GM21367 (cell line): ENCODE results near the gene SVIL.
"Not testable (repeated sequence)": the region's sequence is repeated elsewhere in the genome, so short reads cannot be mapped to it uniquely, and the experiment has no call there.

ENCODE experiments used
- ATAC-seq: cut with Tn5 transposase; IDR thresholded peaks from one replicate; pipeline ENCODE4 v1.9.1; 2021; ENCODE audit not compliant: unreplicated experiment

Gene SVIL

GRCh38 chr10:29606693-29607092, 28.1 kb downstream of the SVIL start:
- not testable (repeated sequence) for ATAC-seq

DNA sequence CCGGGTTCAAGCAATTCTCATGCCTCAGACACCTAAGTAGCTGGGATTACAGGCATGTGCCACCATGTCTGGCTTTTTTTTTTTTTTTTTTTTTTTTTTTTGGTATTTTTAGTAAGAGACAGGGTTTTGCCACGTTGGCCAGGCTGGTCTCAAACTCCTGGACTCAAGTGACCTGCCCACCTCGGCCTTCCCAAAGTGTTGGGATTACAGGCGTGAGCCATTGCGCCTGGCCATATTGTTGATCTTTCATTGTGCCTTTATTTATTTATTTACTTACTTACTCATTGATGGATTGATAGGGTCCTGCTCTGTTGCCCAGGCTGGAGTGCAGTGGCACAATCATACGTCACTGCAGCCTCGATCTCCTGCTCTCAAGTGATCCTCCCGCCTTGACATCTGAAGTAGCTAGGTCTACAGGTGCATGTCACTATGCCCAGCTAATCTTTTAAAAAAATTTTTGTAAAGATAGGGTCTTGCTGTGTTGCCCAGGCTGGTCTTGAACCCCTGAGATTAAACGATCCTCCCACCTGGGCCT, 30.4 kb downstream of the SVIL start:
- no peak for ATAC-seq

- no peak for ATAC-seq
Measured at GRCh38 chr10:29603223-29603896, 31.4 kb downstream of the SVIL start.

GRCh38 chr10:29600821-29601220, 34.0 kb downstream of the SVIL start:
- ATAC-seq: no peak

GRCh38 chr10:29600067-29600466, 34.7 kb downstream of the SVIL start:
- no peak for ATAC-seq

DNA sequence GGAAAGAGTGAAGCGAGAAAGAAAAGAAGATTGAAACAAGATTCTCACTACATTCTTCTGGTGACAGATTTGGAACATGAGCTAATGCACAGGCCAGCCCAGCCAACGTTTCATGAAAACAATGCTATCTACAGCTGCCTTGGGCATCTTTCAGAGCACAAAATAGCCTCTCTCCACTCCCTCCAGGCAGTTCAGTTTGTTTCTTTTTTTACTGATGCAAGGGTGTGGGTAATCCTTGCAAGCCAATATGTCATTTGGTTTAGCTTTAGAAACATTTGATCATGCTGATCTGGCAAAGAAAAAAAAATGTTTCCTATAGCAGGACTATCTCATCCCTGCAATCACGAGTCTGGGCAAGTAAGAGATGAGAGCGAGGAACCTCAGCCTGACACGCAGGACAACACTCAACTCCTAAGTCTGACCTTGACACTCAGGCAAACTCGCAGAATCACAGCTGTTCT, 35.9 kb downstream of the SVIL start:
- no peak for ATAC-seq

GRCh38 chr10:29596826-29597225, 37.9 kb downstream of the SVIL start:
- no peak for ATAC-seq

DNA sequence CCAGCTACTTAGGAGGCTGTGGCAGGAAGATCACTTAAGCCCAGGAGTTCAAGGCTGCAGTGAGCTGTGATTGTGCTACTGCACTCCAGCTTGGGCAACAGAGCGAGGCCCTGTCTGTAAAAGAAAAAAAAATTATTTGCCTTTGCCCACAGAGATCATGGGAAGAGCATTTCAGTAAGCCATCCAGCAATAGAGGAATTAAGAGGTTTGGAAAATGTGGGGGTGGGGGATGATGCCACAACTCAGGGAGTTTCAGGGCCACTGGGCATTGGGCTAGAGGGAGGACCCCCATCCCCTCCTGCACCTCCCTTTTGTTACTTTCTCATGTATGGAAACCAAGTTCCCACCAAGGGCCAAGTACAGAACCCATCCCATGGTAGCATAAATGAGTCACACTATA, 38.4 kb downstream of the SVIL start:
- no peak for ATAC-seq

- ATAC-seq: no peak
Measured at GRCh38 chr10:29595636-29596225, 39.0 kb downstream of the SVIL start.

DNA sequence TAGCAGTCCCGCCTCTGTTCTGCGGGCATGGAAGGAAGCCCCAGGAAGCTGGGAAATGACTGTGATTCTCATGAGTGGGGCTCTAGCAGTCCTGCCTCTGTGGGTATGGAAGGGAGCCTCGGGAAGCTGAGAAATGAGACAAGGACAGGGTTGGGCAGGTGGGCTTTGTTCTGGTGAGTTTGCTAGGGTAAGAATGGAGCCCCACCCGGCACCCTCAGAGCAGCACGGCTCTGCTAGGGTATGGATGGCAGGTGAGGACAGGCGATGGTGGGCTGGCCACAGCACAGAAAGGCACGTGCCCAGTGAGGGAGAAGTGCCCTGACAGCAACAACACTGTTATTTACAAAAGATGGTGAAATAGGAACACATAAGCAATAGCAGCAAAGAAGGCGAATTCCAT, 39.6 kb downstream of the SVIL start:
- no peak for ATAC-seq

DNA sequence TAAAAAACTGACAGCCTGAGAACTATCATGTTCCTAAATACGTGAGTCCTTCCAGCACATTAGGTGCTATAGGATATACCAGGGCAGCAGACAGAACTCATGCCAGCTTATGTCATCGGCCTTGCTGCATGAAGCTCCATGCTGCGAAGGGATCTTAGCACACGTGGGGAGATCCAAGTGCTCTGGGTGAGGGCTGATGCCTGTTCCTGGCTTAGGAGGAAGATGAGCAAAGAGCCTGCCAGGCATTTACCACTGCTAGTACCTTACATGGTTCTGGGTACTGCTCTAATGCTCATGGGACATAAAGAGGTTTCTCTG, 43.2 kb downstream of the SVIL start:
- ATAC-seq: no peak

DNA sequence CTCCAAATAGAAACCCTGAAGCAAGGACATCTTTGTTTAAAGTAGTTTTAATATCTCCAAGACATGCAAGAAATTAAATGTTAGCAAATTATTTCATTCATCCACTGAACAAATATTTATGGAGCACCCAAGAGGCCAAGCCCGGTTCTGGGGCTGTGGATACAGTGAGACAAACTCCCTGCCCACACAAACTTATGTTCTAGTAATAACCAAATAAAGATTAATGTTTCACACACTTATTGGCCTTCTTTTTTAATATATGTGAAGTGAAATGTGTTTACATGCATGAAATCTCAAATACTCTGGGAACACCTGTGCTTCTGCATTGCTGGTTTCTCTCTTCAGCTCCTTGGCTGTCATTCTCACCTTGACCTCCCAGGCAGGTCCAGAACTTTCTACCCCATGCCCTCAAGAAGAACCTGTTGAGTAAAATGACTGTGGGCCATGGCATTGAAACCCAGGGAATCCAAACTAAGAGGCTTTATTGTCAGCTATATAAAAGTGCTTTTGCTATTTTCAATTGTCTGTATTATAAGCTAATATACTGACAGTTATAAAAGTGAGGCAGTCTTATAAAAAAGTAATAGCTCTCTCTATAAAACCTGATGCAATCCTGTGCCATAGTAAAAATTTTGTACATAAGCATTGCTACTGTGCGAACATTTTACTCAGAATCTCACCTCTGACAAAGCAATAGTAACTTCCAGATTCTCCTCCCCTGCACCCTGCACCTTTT, 43.7 kb downstream of the SVIL start:
- no peak for ATAC-seq

DNA sequence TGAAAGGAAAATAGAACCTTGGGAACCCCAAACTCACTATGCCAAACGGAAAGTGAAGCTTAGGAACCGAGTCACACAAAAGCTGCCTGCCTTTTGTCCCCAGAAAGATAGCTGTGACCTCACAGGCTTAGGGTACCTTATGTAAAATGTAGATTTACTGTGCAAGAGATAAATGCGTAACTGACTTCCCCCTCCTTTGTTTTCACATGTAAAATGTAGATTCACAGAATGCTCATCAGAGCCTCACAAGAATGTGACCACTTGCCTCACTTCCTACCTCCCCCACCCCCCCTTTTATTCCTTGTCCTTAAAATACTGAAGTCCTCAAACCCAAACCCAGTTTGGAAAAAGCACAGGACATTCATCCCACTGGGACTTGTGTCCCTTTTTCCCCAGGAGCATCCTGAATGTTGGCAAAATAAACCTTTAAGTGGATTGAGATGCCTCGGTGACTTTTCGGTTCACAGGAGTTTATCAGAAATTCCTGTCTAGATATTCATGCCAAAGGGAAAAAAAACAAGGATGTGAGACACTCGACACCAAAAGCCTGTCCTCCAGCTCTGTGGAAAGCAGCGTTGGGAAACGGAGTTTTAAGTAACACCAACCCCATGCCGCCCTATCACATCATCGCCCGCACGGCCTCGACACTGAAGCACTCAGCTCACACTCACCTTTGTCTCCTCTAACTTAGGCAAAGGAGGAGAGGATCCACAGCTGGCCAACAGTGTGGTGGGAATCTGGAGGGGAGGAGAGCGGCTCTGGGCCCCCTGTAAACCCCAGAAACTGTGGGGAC, 45.9 kb downstream of the SVIL start:
- ATAC-seq: no peak

- not testable (repeated sequence) for ATAC-seq
Measured at GRCh38 chr10:29587750-29588628, 46.8 kb downstream of the SVIL start.

GRCh38 chr10:29587102-29587749, 47.5 kb downstream of the SVIL start:
- ATAC-seq: not testable (repeated sequence)

DNA sequence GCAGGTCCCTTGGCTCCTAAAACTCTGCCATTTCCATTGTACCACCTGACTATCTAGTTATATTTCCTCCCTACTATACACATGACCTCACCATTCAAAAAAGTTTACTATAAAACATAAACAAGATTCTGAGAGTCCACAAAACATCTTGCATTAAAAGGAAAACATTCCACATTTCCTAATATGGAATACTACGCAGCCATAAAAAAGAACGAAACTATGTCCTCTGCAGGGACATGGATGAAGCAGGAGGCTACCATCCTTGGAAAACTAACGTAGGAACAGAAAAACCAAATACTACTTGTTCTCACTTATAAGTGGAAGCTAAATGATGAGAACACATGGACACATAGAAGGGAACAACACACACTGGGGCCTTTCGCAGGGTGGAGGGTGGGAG, 48.3 kb downstream of the SVIL start:
- ATAC-seq: no peak

- no peak for ATAC-seq
Measured at GRCh38 chr10:29585488-29585976, 49.2 kb downstream of the SVIL start.

DNA sequence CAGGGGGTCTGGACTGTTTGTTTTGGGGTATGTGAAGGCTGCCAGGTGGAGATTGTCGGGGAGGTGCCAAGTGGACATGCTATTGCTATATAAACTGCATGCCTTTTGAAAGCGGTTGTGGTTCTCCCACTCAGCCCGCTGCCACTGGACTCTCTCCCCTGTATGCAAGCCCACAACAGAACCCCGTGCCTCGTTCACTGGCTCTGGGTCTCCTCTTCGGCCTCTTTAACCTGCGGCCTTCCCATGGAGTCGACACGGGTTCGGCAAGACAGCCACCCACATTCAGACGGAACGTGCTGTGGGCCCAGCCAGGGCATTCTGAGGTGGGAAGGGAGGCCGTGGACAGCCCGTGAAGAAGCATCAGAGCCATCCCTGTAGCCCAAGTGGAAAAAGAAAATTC, 50.3 kb downstream of the SVIL start:
- no peak for ATAC-seq

GRCh38 chr10:29583674-29584073, 51.1 kb downstream of the SVIL start:
- ATAC-seq: no peak

GRCh38 chr10:29582769-29583168, 52.0 kb downstream of the SVIL start:
- not testable (repeated sequence) for ATAC-seq
